Cardiac fibroblast (primary cell): ENCODE results near the gene OPRPN.

Source experiments
- DNase-seq, 2 donors: peaks; one replicate each; pipeline versions ENCODE4 v3.0.0 to v3.0.0-alpha.2; 2010; ENCODE audit warnings: low read depth in 2 of 2
- H3K4me3 ChIP-seq, 2 donors: replicated peaks in 1 of 2; 1 replicate in 1 of 2; 2 replicates in 1 of 2; pipeline ENCODE4 v1.5.1; 2011; ENCODE audit warnings: low read depth in 2 of 2, low read length in 2 of 2, mild to moderate bottlenecking in 2 of 2, moderate library complexity in 1 of 2
- CTCF ChIP-seq: IDR thresholded peaks from one replicate; pipeline ENCODE4 v1.5.1; 2011; ENCODE audit warnings: low read depth, mild to moderate bottlenecking, low read length, inconsistent platforms

The OPRPN gene

GRCh38 chr4:70399319-70399718 is 1.6 kb downstream of the OPRPN start:
- H3K4me3 ChIP-seq = no peak overlapping the region
- TF ChIP-seq CTCF = no peak
- DNase-seq = no peak

GRCh38 chr4:70402762-70403161 is 5.0 kb downstream of the OPRPN start:
- TF ChIP-seq CTCF = no peak
- DNase-seq = no peak
- H3K4me3 ChIP-seq = no peak overlapping the region

GRCh38 chr4:70405765-70406164 is 8.0 kb downstream of the OPRPN start:
- no peak for TF ChIP-seq CTCF
- no peak overlapping the region for H3K4me3 ChIP-seq
- DNase-seq = no peak

- DNase-seq = no peak
- no peak overlapping the region for H3K4me3 ChIP-seq
- TF ChIP-seq CTCF = no peak
Measured at GRCh38 chr4:70425306-70425705, 27.6 kb downstream of the OPRPN start.

GRCh38 chr4:70426789-70427188 is 29.0 kb downstream of the OPRPN start:
- no peak overlapping the region for H3K4me3 ChIP-seq
- no peak for TF ChIP-seq CTCF
- DNase-seq = no peak

GRCh38 chr4:70437197-70437596 is 39.5 kb downstream of the OPRPN start:
- DNase-seq = no peak
- no peak for TF ChIP-seq CTCF
- no peak overlapping the region for H3K4me3 ChIP-seq

- no peak overlapping the region for H3K4me3 ChIP-seq
- TF ChIP-seq CTCF = no peak
- DNase-seq = no peak
Measured at GRCh38 chr4:70442474-70442873, 44.7 kb downstream of the OPRPN start.
